Frontal cortex (tissue), 4 donors: ENCODE data around the gene ROBO2. TPM values are rescaled to one million over a fixed set of nuclear protein-coding genes. Genes with fewer than 3 reads are reported as not detected.

ENCODE experiments used
- DNase-seq, 2 donors: peaks; one replicate each; pipeline ENCODE4 v3.0.0; 2012; ENCODE audit warnings: low spot score in 2 of 2
- FAIRE-seq: peaks from 2 replicates; lab custom pipeline; 2012; peaks lifted over from hg19 to GRCh38; lab: Jason Lieb, UNC
- small RNA-seq: library from RNA; depleted of rRNA; stranded (forward); fragments of <200 nt; gene quantifications from one replicate; pipeline ENCODE3, GENCODE V24; 2014
- total RNA-seq: library from RNA; depleted of rRNA; stranded (reverse); fragments of >200 nt; gene quantifications from one replicate; pipeline ENCODE4 v1.2.3, GENCODE V29; 2014
- donor health status: control.
- donor health status: control.
- donor health status: control.

ROBO2 gene
- total RNA-seq, 1 donor from 2014 or later, result 245 TPM

DNA sequence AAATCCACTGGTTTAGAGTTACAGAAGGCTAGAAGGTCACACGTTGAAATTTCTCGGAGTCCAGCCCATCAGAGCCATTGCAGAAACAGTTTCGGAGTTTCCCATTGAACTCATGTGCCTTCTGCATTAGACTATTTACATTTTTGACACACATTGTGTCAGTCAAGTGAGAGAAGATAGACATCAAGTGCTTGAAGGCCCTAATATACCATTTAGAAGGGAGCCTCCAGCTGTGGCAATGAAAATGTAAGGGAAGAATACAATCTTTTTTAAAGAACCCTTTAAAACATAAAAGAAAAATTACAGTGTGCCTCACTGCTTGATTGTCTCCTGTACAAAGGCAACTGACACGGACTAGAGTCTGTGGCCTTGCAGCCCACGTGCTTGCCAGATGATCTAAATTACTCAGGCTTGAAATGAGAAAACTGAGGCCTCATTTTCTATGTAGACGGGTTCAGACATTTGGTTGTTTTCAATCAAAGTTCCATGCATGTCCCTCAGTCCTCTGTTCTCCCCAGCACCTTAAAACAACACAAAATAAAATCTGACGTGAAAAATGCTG, 650.5 kb downstream of the ROBO2 start:
- FAIRE-seq (no peak), DNase-seq (no peak)

DNA sequence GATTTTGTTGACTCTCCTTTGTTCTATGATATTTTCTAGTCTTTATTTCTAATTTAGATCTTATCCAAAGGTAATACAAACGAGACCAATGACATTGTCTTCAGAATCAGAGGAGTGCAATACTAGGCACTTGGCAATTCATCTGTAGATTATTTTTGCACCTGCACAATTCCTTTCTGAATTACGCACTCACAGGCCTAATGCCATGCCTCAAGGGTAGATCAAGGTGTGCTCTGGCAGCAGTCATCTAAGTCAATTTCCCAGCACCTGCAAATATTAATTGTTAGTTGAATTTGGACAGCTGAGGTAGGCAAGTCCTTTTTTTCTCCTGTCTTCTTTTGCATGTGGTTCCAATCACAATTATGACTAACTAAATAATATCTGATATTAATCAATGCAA, 653.2 kb downstream of the ROBO2 start:
- DNase-seq (no peak), FAIRE-seq (no peak)

DNA sequence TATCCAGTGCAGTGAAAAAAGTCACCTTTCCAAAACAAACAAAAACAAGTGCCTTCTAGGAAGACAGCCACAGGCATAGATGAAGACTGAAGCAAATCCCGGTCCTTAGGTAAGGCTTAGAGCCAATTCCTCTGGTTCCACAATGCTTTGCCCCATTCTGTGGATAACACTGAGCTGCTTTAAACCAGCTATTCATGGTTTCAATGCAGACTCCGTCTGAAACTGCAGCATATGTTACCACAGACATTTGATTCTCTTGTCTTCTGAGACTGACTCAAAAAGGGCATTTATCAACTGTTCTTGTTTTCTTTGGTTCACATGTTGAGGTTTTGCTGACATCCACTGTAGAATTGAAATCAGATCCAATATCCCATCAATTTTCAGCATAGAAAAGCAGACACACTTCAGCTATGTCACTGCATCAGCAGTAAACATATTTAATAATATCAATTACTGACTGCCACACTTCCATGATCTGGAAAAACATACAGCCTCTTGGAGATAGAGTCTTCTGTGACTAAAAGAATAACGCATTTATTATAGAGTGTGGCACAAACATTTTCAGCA, 659.3 kb downstream of the ROBO2 start:
- FAIRE-seq (no peak), DNase-seq (no peak)

Small RNAs within 50 kb of the gene (small RNA-seq; reads per million reads assigned to genes)
- not detected for gene RNU6-386P
